GDM1 (cell line): ENCODE measurements around the gene CP.
"Not testable (repeated sequence)": the region's sequence is repeated elsewhere in the genome, so short reads cannot be mapped to it uniquely, and the experiment has no call there.

Source experiments
- DNase-seq: peaks from one replicate; lab custom pipeline; 2025; lab: John Stamatoyannopoulos, UW

CP gene

GRCh38 chr3:149227591-149228268 is 6.1 kb upstream of the CP start:
- no peak for DNase-seq

- no peak for DNase-seq
These were observed 5.1 kb upstream of the CP start for GRCh38 chr3:149226776-149227175.

- peak; percentile 3 for DNase-seq
These were observed 3.3 kb upstream of the CP start for GRCh38 chr3:149224736-149225594.

GRCh38 chr3:149223461-149223820 is 1.8 kb upstream of the CP start:
- DNase-seq = no peak

GRCh38 chr3:149219380-149220121 is 2.1 kb downstream of the CP start:
- DNase-seq = not testable (repeated sequence)

GRCh38 chr3:149217347-149217746 is 4.3 kb downstream of the CP start:
- no peak for DNase-seq

GRCh38 chr3:149216193-149216869 is 5.3 kb downstream of the CP start:
- no peak for DNase-seq

- no peak for DNase-seq
These were observed 6.1 kb downstream of the CP start for GRCh38 chr3:149215515-149215914.

- no peak for DNase-seq
These were observed 6.9 kb downstream of the CP start for GRCh38 chr3:149214702-149215101.

GRCh38 chr3:149212386-149212785 is 9.2 kb downstream of the CP start:
- DNase-seq = no peak

- no peak for DNase-seq
These were observed 12.2 kb downstream of the CP start for GRCh38 chr3:149209431-149209830.

GRCh38 chr3:149207475-149207874 is 14.2 kb downstream of the CP start:
- DNase-seq = no peak

- DNase-seq = no peak
These were observed 17.1 kb downstream of the CP start for GRCh38 chr3:149204390-149204991.

GRCh38 chr3:149203758-149204157 is 17.9 kb downstream of the CP start:
- DNase-seq = peak; percentile 48

GRCh38 chr3:149199474-149199873 is 22.2 kb downstream of the CP start:
- no peak for DNase-seq

- DNase-seq = no peak
These were observed 23.0 kb downstream of the CP start for GRCh38 chr3:149198611-149199010.

GRCh38 chr3:149197669-149198068 is 24.0 kb downstream of the CP start:
- no peak for DNase-seq

GRCh38 chr3:149196805-149197592 is 24.6 kb downstream of the CP start:
- not testable (repeated sequence) for DNase-seq

- no peak for DNase-seq
These were observed 26.4 kb downstream of the CP start for GRCh38 chr3:149195221-149195620.

GRCh38 chr3:149188494-149188893 is 33.1 kb downstream of the CP start:
- no peak for DNase-seq

GRCh38 chr3:149186721-149187120 is 34.9 kb downstream of the CP start:
- DNase-seq = no peak
